Stimulated activated CD4-positive, alpha-beta T cell treated with anti-CD3 and anti-CD28 coated beads, TNF-alpha, amount 100 ng/mL, for 48 hours (primary cell): ENCODE results near the gene EPHB6.

Experiments
- DNase-seq, 3 donors: peaks; one replicate each; pipeline ENCODE4 v3.0.0-alpha.2; 2020; ENCODE audit warnings: low read depth in 3 of 3

EPHB6 gene, protein sequence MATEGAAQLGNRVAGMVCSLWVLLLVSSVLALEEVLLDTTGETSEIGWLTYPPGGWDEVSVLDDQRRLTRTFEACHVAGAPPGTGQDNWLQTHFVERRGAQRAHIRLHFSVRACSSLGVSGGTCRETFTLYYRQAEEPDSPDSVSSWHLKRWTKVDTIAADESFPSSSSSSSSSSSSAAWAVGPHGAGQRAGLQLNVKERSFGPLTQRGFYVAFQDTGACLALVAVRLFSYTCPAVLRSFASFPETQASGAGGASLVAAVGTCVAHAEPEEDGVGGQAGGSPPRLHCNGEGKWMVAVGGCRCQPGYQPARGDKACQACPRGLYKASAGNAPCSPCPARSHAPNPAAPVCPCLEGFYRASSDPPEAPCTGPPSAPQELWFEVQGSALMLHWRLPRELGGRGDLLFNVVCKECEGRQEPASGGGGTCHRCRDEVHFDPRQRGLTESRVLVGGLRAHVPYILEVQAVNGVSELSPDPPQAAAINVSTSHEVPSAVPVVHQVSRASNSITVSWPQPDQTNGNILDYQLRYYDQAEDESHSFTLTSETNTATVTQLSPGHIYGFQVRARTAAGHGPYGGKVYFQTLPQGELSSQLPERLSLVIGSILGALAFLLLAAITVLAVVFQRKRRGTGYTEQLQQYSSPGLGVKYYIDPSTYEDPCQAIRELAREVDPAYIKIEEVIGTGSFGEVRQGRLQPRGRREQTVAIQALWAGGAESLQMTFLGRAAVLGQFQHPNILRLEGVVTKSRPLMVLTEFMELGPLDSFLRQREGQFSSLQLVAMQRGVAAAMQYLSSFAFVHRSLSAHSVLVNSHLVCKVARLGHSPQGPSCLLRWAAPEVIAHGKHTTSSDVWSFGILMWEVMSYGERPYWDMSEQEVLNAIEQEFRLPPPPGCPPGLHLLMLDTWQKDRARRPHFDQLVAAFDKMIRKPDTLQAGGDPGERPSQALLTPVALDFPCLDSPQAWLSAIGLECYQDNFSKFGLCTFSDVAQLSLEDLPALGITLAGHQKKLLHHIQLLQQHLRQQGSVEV

DNA sequence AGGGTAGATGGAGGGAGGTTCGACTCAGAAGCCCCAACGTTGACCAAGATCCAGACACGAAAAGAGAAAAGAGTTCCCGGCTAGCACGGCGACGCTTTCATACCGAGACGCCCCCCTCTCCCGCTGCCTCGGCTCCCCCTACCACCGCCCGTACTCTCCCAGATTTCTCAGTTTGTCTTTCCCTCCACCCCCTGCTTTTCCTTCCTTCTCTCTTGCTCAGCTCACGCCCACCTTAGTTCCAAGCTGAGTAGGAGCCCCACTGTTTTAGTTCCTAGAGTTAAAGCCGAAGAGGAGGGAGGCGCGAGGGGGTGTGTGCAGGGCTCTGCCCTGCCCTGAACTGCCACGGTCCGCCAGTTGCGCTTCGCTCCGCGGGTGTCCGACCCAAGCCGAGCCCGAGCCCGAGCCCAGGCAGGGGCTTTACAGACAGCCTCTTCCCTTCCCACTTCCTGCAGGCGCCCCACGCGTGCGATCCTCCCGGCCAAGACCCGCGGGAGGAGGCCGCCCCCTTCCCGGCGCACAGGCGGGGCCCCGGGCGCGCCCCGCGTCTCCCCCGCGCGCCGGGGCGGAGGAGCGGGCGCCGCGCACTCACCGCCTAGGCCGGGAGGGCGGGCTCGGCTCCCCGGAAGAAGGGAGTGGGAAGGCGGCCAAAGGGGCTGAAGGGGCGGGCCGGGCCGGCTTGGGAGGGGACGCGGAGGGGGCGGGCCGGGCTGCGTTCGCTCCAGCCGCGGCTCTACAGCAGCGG lies at the start of gene EPHB6:
Gene EPHB6, plus strand, starts transcription at position 705 of the 742 bp plus-strand sequence. CDS start 8,152 bp downstream, outside the sequence.
- peak in 2 of 3 donors; percentile 37 to 57 for DNase-seq

DNA sequence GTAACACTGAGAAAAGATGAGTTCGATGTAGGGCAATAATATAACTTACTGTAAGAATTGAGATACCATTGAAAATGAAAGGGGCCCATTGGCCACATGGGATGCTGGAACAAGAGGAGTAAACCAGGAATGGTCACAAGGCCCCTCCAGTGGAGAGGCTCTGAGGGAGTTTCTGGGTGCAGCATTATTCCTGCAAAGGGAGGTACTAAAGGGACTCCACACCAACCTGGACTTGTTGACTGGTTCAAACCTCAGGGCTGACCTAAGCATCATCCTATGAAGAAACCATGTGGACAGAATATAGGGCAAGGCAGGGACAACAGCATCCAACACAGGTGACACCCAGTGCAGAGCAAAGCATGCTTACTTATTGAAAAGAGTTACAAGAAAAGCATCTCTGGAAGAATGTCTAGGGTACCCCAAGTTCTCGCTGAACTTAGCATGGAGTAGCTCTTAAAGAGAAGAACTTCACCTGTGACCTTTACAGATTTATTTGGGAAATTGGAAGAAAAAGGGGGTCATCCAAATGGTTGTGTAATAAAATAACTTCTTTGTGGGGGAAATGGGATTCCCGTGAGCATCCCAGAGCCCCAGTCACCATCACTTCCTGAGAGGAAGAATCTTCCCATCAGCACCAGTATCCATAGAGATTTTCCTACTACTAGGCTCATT lies 49.4 kb upstream of the EPHB6 start:
- no peak for DNase-seq

DNA sequence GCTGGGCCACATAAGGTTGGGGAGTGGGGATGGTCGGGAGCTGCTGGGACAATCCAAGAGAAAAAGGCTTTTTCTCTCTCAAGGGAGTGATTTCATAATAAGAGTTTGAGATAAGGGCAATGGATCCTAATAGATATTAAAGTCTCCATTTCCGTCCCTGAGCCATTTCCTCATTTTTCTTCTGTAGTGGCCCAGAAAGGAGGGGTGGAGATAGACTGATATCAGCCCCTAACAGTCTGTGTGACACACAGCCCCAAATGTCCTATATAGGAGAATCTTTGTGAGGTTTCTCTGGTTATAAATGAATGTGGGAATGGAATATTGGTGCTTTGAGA lies 48.9 kb upstream of the EPHB6 start:
- no peak for DNase-seq

DNA sequence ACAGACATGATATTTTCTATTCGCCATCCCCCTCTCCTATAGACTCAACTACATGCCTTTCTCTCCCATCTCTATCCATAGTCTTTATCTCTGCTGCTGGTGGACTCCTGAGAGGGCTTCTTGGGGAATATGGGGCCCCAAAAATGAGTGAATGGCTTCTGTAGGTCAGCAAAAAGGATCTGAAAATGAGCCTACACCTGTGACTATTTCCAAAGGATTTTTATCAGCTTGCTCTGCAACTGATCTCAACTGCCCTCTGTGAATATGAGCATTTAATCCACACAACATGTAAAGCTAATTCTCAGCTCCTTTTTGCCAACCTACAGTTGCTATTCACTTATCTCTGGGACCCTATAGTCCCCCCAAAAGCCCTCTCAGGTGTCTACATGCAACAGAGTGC lies 47.9 kb upstream of the EPHB6 start:
- DNase-seq, result no peak

DNA sequence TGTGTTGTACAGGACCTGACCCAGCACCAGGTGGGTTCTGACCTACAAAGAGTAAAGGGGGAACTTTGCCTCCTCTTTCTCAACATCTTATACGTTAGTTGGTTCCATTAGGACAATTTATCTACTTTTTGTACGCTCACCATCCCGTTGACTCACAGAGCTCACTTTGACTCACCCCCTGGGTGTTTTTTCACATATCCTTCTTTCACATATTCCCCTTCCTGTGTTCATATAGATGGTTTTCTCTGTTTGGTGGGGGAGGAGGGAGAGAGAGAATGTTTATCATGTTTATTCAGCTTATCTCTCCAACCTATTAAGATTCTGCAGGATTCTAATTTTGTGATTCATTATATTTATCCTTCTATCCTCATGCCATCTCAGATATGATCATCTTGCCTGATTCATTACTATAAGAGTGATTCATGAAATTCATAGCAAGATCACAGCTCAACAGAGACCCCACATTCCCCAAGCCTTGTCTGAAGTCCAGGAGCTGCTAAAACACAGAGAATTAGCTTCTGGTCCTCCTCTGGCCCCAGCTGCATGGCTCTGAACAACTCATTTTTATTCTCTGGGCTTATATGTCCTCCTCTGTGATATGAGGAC lies 46.9 kb upstream of the EPHB6 start:
- DNase-seq, result no peak

DNA sequence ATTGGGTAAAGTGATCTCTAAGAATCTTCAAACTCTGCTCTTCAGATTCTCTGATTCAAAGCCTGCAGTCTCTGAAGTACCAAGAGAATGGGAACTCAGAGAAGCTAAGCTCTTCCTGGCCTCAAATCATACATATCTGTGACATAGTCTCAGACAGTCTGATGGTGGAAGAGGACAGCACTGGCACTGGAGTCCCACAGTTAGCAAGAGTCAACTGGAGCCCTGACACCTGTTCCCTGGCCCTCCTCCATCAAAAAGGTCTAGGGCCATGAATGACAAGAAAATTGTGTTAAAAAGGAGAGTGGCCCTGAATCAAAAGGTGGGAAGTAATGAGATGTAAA lies 46.4 kb upstream of the EPHB6 start:
- no peak for DNase-seq

DNA sequence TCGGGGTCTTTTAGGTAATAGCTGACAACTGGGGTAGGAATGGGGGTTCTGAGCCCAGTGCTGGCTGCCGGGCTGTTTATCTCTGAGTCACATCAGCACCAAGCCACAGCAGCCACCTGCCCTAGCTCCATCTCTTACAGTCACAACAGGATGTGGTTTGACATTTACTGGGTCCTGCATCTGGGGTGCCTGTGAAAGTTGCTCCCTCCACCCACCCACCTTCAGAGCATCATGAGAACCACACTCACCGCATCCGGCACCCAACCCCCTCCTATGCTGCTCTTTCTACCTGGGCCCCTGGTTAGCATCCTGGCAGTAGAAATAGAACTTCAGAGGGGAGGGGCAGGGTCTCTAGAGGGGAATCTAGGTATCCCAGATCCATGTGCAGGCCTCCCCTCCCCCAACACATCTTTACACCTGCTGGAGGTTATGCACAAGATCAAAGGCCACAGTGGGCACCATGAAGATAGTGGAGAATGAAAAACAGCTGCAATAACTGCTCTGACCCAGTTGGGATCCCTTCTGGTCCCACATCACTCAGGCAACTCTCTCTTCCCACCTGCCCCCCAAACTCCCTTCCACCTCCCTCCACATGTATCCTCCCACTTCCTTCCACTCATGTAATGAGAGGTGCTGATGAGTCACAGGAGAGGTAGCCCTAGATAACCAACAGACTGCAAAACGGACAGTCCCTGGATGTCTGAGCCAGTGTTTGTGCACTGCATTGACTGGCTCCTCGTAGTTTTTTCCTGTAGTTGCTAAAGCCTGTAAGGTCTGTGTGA lies 45.9 kb upstream of the EPHB6 start:
- DNase-seq, result peak; percentile 80 to 93 (median 89)

DNA sequence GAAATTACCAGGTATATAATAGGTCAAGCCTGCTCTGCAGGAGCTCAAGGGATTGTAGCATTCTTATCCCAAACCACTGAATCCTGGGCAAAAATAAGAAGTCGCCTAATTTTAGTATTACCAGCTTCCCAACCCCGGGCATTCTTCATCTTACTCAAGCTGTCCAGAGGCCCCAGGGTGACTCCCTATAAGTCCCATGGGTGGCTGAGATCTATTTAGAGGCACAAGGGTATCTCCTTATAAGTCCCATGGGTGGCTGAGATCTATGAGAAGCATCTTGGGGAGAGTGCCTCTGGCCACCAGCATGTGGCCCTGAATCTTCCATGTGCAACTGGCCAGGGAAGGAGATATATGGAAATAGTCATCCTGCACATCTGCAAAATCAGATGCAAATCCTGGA lies 45.2 kb upstream of the EPHB6 start:
- DNase-seq, result no peak

DNA sequence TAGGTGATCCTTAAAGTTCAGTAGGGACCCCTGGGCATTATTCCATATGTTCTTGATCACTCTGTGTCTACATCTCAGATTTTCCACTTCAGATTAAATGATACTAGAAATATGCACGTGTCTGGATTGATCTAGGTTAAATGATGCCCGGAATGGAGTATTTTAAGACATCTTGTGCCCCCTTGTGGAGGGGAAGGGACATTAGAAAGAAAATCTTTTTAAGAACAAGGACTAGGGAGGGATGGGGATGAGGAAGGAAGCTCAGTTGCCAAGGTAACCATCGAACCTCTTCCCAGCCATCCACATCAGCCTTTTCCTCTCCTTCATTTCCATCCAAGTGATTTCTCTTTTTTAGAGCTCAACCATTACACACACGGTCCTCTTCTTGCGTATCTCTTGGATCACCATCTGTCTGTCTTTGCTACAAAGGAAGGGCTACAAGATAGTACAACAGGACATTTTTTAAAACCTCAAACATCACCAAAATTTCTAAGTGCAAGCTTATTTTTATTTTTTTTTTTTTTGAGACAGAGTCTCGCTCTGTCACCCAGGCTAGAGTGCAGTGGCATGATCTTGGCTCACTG lies 43.6 kb upstream of the EPHB6 start:
- no peak for DNase-seq

DNA sequence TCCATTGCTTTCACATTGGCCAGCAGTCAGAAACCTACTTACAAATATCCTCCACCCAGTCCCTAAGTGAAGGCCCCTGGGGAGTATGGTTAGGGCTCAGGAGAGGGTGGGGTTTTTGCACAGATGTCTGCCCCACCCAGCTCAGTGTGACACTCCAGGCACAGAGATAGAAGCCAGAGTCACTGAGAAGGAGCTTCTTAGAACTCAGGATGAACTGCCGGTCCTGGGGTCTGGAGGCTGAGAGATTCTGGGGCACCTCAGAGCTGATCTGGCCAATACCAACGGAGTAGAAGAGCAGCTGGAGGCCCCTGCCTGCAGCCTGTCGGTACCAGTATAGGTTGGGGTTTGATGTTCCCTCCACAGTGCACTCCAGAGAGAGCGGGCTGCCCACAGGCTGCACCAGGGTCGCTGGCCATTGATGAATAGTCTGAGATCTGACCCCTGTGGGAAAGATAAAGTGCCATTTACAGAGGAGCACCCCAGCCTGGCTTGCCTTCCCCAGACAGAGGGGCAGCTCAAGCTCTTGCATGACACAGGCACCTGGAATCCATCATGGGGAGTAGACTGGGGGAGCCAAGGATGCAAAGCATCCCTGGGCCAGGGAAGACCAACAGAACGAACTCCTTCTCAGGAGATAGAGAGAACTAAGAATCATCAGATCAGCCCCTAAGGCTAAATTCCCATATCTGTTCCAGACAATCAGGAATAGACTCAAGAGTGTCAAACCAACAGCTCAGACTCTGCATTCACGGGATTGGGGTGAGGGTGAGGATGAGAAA lies 42.2 kb upstream of the EPHB6 start:
- DNase-seq, result no peak

DNA sequence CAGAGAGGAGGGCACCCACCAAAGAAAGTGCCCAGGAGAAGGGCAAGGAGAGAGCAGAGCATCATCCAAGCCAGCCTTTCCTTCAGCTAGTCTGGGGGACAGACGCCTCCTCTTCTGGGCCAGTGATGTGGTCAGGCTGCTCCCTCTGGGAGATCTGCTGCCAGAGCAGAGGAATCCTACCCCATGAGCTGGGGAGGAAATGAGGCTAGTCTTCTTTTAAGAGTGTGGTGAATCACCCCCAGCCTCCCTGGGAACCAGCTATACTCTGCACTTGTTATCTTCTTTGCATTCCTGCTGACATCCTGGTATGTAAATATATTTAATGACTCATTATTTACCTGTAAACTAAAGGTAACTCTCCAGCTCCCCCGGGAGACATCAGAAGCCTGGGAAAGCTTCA lies 41.6 kb upstream of the EPHB6 start:
- DNase-seq, result no peak

DNA sequence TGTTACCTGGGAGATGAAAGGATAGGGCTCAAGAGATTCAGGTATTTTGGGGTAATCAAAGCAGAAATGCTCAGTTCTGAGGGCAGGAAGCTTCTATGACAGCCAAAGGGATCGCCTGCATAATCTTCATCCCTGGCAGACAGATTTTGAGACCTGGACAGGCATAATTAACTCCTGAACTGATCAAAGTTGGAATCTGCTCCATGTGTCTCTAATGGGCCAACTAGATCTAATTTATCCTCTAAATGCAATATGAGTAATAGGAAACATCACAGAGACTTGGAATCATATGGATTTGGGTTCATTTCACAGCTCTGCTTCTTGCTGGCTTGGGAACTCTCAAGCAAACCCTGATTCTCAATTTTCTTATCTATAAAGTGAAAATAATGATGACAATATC lies 41.2 kb upstream of the EPHB6 start:
- DNase-seq, result no peak

DNA sequence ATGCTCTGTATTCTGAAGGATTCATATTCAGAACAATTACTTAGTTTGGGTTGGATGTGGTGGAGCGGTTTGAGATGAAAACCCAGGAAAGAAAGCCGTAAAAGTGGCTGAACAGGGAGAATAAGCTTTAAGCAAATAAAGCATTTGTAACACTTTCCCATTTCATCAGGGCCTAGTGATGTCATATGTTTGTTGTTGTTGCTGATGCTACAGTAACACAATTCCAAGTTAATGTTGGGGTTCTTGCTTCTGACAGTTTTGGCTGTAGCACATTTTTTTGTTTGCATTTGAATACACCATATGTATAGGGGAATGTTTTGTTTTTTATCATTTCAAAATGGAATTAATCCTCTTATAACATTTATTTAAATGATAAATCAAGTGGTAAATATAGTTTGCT lies 40.4 kb upstream of the EPHB6 start:
- no peak for DNase-seq

DNA sequence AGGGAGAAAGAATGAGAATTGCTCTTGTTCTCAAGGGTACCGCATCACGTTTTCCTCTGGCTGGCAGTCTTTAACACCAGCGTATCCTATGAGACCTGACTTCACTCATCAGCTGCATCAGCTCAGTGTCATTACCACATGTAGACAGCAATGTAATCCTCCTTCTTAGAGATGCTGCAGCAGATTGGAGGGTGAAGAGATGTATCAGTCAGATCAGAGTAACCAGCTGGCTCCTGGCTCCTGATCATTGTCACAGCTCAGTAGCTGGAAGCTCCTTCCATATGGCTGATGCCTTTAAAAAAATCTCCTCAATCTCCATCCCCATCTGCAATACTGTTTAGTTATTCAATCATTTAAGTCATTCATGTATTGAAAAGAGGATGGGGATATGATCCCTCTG lies 39.7 kb upstream of the EPHB6 start:
- DNase-seq, result no peak

DNA sequence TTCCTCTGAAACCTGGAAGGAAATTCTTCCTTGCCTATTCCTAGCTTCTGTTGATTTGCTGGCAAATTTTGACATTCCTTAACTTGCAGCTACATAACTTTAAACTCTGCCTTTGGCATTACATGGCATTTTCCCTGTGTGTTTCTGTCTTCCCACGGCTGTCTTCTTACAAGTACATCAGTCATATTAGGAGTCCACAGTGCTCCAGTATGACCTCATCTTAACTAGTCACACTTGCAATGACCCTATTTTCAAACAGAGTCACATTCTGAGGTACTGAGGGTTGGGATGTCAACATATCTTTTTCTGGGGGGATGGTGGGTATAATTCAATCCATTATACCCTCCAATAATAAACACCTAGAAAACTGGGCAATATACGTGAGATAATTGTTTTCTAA lies 37.4 kb upstream of the EPHB6 start:
- DNase-seq, result no peak

DNA sequence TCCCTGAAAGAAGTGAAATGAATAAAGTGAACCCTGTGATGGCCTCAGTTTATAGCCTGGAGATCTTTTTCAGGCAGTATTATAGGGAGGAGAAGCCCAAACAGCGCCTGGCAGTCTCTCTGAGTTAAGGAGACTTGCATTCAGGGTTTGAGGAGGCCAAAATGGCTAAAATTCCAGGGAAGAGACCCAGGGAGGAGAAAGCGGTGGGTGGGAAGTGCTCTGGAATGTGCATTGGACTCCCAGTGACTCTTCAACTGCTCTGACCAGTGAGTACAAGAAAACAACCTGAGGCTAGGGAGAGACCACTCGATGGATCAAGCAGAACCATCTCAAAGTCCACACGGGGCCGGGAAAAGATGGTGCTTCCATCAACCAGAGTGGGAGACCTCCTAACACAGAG lies 35.3 kb upstream of the EPHB6 start:
- no peak for DNase-seq

DNA sequence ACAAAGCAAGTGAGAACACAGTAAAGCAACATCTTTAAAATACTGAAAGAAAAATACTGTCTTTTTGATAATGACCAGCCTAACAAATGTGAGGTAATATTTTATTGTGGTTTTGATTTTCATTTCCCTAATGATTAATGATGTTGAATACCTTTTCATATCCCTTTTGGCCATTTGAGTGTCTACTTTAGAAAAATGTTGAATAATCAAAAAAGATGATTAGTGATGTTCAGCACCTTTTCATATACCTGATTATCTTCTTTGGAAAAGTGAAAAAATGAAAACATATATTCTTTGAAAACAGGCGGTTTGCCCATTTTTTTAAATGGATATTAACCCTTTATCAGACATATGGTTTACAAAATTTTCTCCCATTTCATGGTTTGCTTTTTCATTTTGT lies 32.2 kb upstream of the EPHB6 start:
- DNase-seq, result no peak

DNA sequence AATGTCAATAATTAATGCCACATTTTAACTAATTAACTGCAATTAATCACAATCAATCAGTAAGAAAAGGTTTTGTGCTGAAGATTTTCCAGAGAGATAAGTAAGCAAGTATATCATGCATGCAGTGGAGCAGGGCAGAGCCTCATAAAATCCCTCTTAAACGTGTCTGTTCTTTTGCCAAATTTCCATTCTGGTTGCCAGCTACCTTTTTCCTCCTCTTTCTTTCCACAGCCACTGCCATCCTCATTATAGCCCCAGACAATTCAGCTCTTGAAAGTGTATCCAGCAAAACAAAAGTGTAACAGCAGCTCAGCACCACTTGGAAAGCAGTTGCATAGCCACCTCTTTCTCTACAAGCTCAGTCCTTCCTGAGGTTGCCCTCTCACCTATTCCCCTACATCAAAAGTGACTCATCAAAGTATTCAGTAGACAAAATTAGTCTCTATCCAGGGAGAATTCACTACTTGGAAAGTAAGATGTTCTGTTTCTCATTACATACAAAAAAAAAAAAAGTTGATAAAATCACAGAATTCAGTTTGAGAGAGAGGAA lies 26.9 kb upstream of the EPHB6 start:
- no peak for DNase-seq

DNA sequence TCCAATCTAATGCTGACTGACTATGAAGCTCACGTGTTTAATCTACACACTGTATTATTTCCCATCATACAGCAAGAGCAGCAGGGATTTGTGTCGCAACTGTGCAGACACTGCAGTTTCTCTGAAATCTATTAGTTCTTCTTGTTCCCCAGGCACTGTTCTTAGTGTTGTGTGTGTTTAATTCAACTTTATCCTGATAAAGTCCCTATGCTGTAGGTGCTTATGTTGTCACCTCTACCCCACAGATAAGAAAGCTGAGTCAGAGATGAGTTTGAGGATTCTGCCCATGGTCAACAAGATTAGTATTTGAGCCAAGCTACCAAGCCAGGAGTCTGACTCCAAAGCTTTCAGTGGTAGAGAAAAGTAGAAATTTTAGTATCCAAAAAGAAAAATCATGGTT lies 22.5 kb upstream of the EPHB6 start:
- DNase-seq, result no peak
